ENCODE results near the gene ARL8B. TPM values are rescaled to one million over a fixed set of nuclear protein-coding genes. Genes with fewer than 3 reads are reported as not detected.

ARL8B gene
- total and polyA plus RNA-seq, 9 of the 15 experiments (the other 6 are each of a cell fraction or from before 2014, with no cell fraction given): 28.5 to 99.4 (median 77.2) TPM

DNA sequence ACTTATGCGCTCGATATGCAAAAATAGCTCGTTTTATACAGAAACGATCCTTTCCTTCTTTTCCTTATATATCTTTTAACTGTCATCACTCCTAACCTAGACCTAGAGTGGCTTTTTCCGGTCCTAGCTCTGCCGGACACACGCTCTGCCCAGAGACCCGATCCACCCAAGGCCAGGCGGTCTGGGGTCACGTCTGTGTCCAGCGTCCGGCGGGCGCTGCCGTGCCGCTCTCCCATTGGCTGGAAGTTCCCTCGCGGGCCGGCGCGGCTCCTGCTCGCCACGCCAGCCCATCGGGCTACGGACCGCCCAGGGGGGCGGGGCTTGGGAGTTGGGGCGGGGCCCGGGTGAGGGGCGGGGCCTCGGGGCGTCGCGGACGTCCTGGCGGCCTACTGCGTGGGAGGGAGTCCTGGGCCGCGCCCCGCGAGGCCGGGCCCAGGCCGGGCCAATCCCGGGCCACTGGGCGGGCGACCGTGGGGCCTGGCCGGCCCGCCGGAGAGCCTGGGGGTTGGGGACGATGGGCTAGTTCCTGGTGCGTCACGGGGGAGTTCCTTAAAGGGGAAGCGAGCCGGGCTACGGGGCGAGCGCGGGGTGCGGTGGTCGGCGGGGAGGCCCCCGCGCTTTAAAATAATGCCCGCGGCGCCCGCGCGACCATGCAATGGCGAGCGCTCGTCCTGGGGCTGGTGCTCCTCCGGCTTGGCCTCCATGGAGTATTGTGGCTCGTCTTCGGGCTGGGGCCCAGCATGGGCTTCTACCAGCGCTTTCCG lies 65.2 kb downstream of the ARL8B start, which contains the start of gene EDEM1 (continued):
- TF ChIP-seq, protein P1, sequence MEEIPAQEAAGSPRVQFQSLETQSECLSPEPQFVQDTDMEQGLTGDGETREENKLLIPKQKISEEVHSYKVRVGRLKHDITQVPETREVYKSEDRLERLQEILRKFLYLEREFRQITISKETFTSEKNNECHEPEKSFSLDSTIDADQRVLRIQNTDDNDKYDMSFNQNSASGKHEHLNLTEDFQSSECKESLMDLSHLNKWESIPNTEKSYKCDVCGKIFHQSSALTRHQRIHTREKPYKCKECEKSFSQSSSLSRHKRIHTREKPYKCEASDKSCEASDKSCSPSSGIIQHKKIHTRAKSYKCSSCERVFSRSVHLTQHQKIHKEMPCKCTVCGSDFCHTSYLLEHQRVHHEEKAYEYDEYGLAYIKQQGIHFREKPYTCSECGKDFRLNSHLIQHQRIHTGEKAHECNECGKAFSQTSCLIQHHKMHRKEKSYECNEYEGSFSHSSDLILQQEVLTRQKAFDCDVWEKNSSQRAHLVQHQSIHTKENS (CRISPR knock-in tag; IDR thresholded peaks at IDR 0.05): no peak
- peak; percentile 89 for TF ChIP-seq RBFOX2 (IDR thresholded peaks at IDR 0.05; ENCODE audit: low read depth, low read length)
- TF ChIP-seq HCFC1 (IDR thresholded peaks at IDR 0.05; ENCODE audit: low read depth, low read length): no peak
- TF ChIP-seq FOXM1 (IDR thresholded peaks at IDR 0.05; ENCODE audit: low read depth): no peak
- TF ChIP-seq FOXM1 (CRISPR knock-in tag; IDR thresholded peaks at IDR 0.05; ENCODE audit: low read depth): no peak
- no peak for TF ChIP-seq ZNF274 (IDR thresholded peaks at IDR 0.05; ENCODE audit: borderline replicate concordance, low read depth, low read length)
- TF ChIP-seq, protein P2, sequence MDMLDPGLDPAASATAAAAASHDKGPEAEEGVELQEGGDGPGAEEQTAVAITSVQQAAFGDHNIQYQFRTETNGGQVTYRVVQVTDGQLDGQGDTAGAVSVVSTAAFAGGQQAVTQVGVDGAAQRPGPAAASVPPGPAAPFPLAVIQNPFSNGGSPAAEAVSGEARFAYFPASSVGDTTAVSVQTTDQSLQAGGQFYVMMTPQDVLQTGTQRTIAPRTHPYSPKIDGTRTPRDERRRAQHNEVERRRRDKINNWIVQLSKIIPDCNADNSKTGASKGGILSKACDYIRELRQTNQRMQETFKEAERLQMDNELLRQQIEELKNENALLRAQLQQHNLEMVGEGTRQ (CRISPR knock-in tag; IDR thresholded peaks at IDR 0.05): no peak
- TF ChIP-seq ZNF23 (CRISPR knock-in tag; IDR thresholded peaks at IDR 0.05): no peak
- no peak for TF ChIP-seq SMARCA5 (IDR thresholded peaks at IDR 0.05)
- no peak for TF ChIP-seq TAL1 (IDR thresholded peaks at IDR 0.05)
- TF ChIP-seq, protein P3, sequence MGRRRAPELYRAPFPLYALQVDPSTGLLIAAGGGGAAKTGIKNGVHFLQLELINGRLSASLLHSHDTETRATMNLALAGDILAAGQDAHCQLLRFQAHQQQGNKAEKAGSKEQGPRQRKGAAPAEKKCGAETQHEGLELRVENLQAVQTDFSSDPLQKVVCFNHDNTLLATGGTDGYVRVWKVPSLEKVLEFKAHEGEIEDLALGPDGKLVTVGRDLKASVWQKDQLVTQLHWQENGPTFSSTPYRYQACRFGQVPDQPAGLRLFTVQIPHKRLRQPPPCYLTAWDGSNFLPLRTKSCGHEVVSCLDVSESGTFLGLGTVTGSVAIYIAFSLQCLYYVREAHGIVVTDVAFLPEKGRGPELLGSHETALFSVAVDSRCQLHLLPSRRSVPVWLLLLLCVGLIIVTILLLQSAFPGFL (CRISPR knock-in tag; IDR thresholded peaks at IDR 0.05): no peak
- no peak for TF ChIP-seq ZNF644 (tag; IDR thresholded peaks at IDR 0.05; ENCODE audit: low read depth)
- peak; percentile 92 for TF ChIP-seq PML (IDR thresholded peaks at IDR 0.05; ENCODE audit: low read length)
- no peak for TF ChIP-seq ZNF583 (CRISPR knock-in tag; IDR thresholded peaks at IDR 0.05)
- no peak for TF ChIP-seq SMC3 (conservative IDR thresholded peaks at IDR 0.05; ENCODE audit: insufficient read depth, low read depth, low read length)
- TF ChIP-seq ESRRA (IDR thresholded peaks at IDR 0.05; ENCODE audit: borderline replicate concordance, low read depth): peak; percentile 52; the same call in 1 of the 2 replicates
- TF ChIP-seq, protein P4, sequence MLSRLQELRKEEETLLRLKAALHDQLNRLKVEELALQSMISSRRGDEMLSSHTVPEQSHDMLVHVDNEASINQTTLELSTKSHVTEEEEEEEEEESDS (CRISPR knock-in tag; IDR thresholded peaks at IDR 0.05): no peak
- TF ChIP-seq RCOR1 (IDR thresholded peaks at IDR 0.05; ENCODE audit: borderline replicate concordance in 1 of 2, low read depth in 2 of 2, low read length in 2 of 2): no peak
- TF ChIP-seq ETV1 (tag; conservative IDR thresholded peaks at IDR 0.05; ENCODE audit: low read depth): peak; percentile 59; the same call in 1 of the 2 replicates
- TF ChIP-seq ZNF24 (IDR thresholded peaks at IDR 0.05): no peak
- no peak for TF ChIP-seq CAMTA2 (CRISPR knock-in tag; conservative IDR thresholded peaks at IDR 0.05)
- peak; percentile 42; the same call in 1 of the 2 replicates for TF ChIP-seq ZNF212 (CRISPR knock-in tag; IDR thresholded peaks at IDR 0.05)
- no peak; the same call in 1 of the 2 replicates for TF ChIP-seq GTF2A2 (tag; IDR thresholded peaks at IDR 0.05)
- no peak for TF ChIP-seq PTTG1 (tag; IDR thresholded peaks at IDR 0.05; ENCODE audit: low read depth)

All from K562 (cell line).